ENCODE data around the gene NUCKS1. TPM values are rescaled to one million over a fixed set of nuclear protein-coding genes. Genes with fewer than 3 reads are reported as not detected.

NUCKS1 gene
- total RNA-seq, 2 experiments from 2014 or later, result 80.6 to 84.7 TPM

DNA sequence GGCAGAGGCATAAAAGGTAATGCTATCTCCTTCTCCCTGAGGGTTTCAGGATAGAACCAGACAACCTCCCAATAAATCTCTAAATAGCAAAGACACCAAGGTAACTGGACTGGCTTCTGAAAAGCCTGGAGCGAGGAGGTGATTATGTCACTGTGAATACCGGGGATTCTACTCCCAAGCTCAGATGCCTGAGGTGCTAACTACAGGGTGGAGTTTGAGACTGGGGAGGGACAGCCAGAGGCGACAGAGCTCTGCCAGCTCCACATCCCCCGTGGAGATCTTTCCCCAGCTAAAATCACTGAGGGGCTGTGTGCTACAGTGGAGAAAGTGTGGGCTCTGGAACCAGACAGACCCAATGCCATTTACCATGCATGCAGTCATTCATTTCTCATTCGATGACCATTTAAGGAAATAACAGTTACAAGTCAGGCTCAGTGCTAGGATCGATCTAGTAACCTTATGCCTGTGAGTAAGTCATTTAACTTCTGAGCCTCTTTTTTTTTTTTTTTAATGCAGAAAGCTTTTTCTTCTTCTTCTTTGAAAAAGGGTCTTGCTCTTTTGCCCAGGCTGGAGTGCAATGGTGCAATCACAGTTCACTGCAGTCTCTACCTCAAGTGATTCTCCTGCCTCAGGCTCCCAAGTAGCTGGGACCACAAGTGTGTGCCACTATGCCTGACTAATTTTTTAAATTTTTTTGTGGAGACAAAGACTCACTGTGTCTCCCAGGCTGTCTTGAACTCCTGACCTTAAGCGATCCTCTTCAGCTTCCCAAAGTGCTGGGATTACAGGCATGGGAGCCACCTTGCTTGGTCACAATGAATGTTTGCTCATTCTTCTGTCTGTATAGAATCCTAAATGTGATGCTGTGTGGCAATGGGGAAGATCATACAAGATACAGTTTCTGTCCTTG lies 61.6 kb downstream of the NUCKS1 start:
- Mint-ChIP-seq H3K27me3 (peaks cover 19% of the 10 kb centered on the region), H3K4me3 (no peak overlapping the region), H3K4me1 (ENCODE audit: low read depth) (no peaks in the 10 kb centered on the region), H3K27ac (no peak overlapping the region), H3K36me3 (ENCODE audit: low read depth) (no peaks in the 10 kb centered on the region), H3K9me3 (no peaks in the 10 kb centered on the region)
- POLR2A ChIA-PET, result no interaction called here
- peaks cover 0 to 2% of the 10 kb centered on the region in 2 experiments for H3K9me3 ChIP-seq (ENCODE audit: control insufficient read depth in 1 of 2, insufficient read depth in 1 of 2, low read length in 2 of 2)
- no peaks in the 10 kb centered on the region for H3K27me3 ChIP-seq (ENCODE audit: control insufficient read depth in 1 of 2, insufficient read depth in 2 of 2, low read length in 2 of 2)
- ATAC-seq (ENCODE audit: poor library complexity) (no peak), DNase-seq (no peak)
- H3K4me3 ChIP-seq (ENCODE audit: low read length), result no peak overlapping the region
- no peak overlapping the region for H3K27ac ChIP-seq (ENCODE audit: low read depth in 1 of 2, low read length in 2 of 2)
- H3K4me1 ChIP-seq (ENCODE audit: insufficient read depth, low read length), result no peaks in the 10 kb centered on the region
- H3K36me3 ChIP-seq (ENCODE audit: insufficient read depth, low read length), result no peaks in the 10 kb centered on the region
- CTCF ChIA-PET, result interaction anchor here (0.6 to 1.0 kb wide), 2 partner anchors 29 to 31 kb away, joined by 3 read pairs; no protein-coding TSS in a partner anchor
- intact Hi-C loops (cut with DNase I, micrococcal nuclease), result no loop called here
- TF ChIP-seq, protein P1, sequence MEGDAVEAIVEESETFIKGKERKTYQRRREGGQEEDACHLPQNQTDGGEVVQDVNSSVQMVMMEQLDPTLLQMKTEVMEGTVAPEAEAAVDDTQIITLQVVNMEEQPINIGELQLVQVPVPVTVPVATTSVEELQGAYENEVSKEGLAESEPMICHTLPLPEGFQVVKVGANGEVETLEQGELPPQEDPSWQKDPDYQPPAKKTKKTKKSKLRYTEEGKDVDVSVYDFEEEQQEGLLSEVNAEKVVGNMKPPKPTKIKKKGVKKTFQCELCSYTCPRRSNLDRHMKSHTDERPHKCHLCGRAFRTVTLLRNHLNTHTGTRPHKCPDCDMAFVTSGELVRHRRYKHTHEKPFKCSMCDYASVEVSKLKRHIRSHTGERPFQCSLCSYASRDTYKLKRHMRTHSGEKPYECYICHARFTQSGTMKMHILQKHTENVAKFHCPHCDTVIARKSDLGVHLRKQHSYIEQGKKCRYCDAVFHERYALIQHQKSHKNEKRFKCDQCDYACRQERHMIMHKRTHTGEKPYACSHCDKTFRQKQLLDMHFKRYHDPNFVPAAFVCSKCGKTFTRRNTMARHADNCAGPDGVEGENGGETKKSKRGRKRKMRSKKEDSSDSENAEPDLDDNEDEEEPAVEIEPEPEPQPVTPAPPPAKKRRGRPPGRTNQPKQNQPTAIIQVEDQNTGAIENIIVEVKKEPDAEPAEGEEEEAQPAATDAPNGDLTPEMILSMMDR (IDR thresholded peaks at IDR 0.05), result no peak

DNA sequence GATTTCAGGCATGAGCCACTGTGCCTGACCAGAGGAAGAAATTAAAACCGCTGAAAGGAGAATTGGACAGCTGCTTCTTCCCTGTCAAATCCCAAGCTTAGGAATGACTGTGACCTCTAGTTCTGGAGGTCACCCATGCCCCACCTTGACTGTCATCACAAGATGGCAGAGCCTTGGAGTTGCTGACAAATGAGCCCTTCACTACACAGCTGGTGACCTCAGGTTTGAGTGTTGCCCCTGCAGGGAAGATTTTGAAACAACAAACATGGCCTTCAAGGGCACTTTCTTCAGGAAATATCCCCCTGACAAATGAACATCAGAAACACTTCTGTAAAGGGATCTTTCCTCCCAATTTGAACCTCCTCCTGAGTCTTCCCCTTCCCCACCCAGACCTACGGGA lies 62.7 kb downstream of the NUCKS1 start:
- Histone ChIP-seq H3K36me3 (ENCODE audit: insufficient read depth, low read length) (no peaks in the 10 kb centered on the region), H3K4me1 (ENCODE audit: insufficient read depth, low read length) (no peaks in the 10 kb centered on the region), H3K27me3 (ENCODE audit: control insufficient read depth in 1 of 2, insufficient read depth in 2 of 2, low read length in 2 of 2) (no peaks in the 10 kb centered on the region), H3K27ac (ENCODE audit: low read depth in 1 of 2, low read length in 2 of 2) (no peak overlapping the region), H3K4me3 (ENCODE audit: low read length) (no peak overlapping the region), H3K9me3 (ENCODE audit: control insufficient read depth in 1 of 2, insufficient read depth in 1 of 2, low read length in 2 of 2) (no peaks in the 10 kb centered on the region)
- H3K27me3 Mint-ChIP-seq, result peaks cover 10% of the 10 kb centered on the region
- no peaks in the 10 kb centered on the region for H3K4me1 Mint-ChIP-seq (ENCODE audit: low read depth)
- intact Hi-C loops (cut with DNase I, micrococcal nuclease), result no loop called here
- H3K27ac Mint-ChIP-seq, result no peak overlapping the region
- no peak overlapping the region for H3K4me3 Mint-ChIP-seq
- DNase-seq, result no peak
- ATAC-seq (ENCODE audit: poor library complexity), result no peak
- no peaks in the 10 kb centered on the region for H3K36me3 Mint-ChIP-seq (ENCODE audit: low read depth)
- TF ChIP-seq, protein P1 (IDR thresholded peaks at IDR 0.05), result no peak
- ChIA-PET CTCF (no interaction called here), POLR2A (no interaction called here)
- H3K9me3 Mint-ChIP-seq, result no peaks in the 10 kb centered on the region

DNA sequence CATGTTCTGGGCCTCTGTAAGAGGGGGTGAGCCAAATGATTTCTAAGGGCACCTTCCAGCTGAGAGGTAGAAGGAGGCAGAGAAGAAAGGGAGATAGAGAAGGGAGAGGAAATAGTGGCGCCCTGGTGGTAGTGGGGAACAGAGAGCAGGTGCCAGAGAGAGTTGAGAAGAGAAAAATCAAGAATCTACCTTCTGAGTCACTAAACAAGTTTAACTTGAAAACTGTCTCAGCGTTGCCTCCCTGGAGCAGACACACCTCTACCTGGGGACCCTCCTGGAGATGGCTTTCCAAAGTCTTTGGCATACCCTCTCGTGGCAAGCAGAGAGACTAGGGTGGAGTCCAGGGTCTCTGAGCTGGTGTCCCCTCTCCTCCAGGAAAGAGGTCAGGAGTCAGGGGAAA lies 68.6 kb downstream of the NUCKS1 start:
- intact Hi-C loops (cut with DNase I, micrococcal nuclease), result no loop called here
- TF ChIP-seq, protein P1 (IDR thresholded peaks at IDR 0.05), result no peak
- Mint-ChIP-seq H3K27ac (no peak overlapping the region), H3K4me3 (peak overlapping the region; percentile 76), H3K36me3 (ENCODE audit: low read depth) (no peaks in the 10 kb centered on the region), H3K4me1 (ENCODE audit: low read depth) (peaks cover 13% of the 10 kb centered on the region), H3K9me3 (no peaks in the 10 kb centered on the region), H3K27me3 (peaks cover 16% of the 10 kb centered on the region)
- ChIA-PET CTCF (interaction anchor here (0.7 to 2.1 kb wide), 2 partner anchors 24 to 89 kb away, joined by 3 to 6 read pairs; no protein-coding TSS in a partner anchor), POLR2A (interaction anchor here (1.3 kb wide), 1 partner anchor 68 kb away, joined by 3 read pairs; the partner anchor contains the start of gene NUCKS1)
- no peak for DNase-seq
- no peak overlapping the region for H3K4me3 ChIP-seq (ENCODE audit: low read length)
- H3K27ac ChIP-seq (ENCODE audit: low read depth in 1 of 2, low read length in 2 of 2), result no peak overlapping the region
- H3K36me3 ChIP-seq (ENCODE audit: insufficient read depth, low read length), result no peaks in the 10 kb centered on the region
- H3K4me1 ChIP-seq (ENCODE audit: insufficient read depth, low read length), result peaks cover 12% of the 10 kb centered on the region
- H3K9me3 ChIP-seq (ENCODE audit: control insufficient read depth in 1 of 2, insufficient read depth in 1 of 2, low read length in 2 of 2), result peaks cover 0 to 6% of the 10 kb centered on the region in 2 experiments
- no peak for ATAC-seq (ENCODE audit: poor library complexity)
- H3K27me3 ChIP-seq (ENCODE audit: control insufficient read depth in 1 of 2, insufficient read depth in 2 of 2, low read length in 2 of 2), result peaks cover 0 to 3% of the 10 kb centered on the region in 2 experiments

Data from CD4-positive, alpha-beta T cell (primary cell).